ENCODE measurements around the gene PACS2.
A peak's percentile ranks its signal among the peaks of the same experiment; 100 is the strongest.

Gene PACS2

GRCh38 chr14:105388976-105389375, 74.4 kb downstream of the PACS2 start:
- DNase-seq, result no peak

GRCh38 chr14:105389534-105389933, 75.0 kb downstream of the PACS2 start:
- peak; percentile 47 for DNase-seq

DNA sequence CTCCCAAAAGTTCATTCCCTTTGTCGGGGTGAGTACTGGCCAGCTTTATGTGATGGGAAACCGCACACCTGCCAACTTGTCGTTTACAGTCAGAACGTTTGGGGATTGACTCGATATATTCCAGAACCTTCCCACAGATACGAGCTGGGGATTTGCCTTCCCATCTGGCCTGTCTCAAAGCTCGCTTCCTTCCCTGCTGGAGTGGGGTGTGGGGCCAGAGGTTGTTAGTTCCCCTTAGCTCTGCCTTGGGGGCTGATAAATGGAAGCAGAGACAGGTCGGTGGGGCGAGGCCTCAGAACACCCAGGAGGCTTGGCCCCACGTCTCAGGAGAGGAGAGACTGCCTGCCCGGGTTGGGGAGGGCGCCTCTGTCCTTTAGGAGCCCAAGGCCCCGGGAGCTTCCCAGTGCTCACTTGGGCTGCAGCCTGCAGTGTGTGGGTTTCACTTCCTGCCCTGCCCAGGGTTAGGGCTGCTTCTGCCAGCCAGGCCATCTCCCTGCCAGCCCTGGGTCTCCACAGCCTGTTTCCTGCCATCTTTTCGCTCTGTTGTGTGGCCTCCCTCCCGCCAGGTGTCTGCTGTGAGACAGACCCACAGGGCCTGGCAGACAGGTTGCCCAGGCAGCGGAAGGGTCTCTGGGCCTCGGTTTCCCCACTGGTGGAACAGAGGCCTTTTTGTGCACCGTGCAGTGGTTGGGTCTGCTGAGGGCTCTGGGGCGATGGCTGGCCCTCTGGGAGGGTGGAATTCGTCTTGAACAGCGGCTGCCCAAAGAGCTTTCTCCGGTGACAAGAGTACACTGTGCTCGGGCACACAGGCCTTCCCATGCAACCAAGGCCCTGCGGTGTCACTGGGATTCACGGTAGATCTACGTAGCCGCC, 75.7 kb downstream of the PACS2 start:
- peak; percentile 74 for DNase-seq

- DNase-seq, result no peak
Measured at GRCh38 chr14:105390849-105391500, 76.4 kb downstream of the PACS2 start.

DNA sequence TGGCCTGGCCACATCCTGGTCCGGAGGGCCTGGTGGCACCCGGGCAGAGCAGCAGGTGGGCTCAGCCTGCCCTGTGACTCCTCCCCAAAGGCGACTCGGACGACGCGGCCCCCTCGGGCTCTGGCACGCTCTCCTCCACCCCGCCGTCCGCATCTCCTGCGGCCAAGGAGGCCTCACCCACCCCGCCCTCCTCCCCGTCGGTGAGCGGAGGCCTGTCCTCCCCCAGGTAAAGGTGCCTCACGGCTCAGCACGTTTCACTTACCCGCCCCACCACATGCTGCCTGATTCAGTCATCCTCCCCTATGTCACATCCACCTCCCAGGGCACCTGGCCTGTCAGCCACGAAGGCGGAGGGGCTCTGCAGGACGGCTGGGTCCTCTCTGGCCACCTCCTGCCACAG, 77.0 kb downstream of the PACS2 start:
- DNase-seq, result no peak

- DNase-seq, result no peak
Measured at GRCh38 chr14:105392131-105393090, 77.9 kb downstream of the PACS2 start.

GRCh38 chr14:105393151-105393550, 78.6 kb downstream of the PACS2 start:
- DNase-seq, result no peak

- no peak for DNase-seq
Measured at GRCh38 chr14:105394714-105395537, 80.4 kb downstream of the PACS2 start.

GRCh38 chr14:105395538-105395854, 80.9 kb downstream of the PACS2 start:
- no peak for DNase-seq

DNA sequence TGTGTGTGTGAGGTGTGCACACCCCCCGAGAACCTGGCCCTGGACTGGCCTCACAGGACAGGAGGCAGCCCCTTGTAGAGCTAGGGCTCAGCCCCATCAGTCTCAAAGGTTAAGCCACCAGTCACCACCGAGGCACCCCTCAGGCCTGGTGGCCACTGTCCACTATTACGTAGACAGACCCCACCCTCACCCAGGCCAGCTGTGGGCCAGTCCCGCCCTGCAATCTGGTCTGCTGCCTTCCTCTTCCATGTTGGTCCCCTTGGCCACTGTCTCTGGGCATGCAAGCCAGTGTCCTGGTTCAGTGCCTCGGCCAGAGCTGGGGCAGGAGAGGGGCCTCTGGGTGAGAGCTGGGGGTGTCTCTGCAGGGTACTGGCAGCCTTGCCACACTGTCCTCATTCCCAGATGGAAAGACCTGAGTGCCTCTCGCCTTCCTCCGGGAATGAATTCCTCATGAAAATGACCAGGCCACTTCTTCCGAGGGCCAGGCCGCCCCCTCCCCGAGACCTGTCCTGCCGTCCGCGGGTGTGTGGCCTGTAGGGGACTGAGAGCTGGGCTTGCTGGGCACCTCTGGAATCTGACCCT, 82.9 kb downstream of the PACS2 start:
- DNase-seq, result no peak

- DNase-seq, result peak; percentile 92
Measured at GRCh38 chr14:105398044-105398725, 83.6 kb downstream of the PACS2 start, which contains the start of gene TEX22. TSS of gene TEX22 (plus strand) at chr14:105398538. CDS start at chr14:105399341, 803 bp downstream.

DNA sequence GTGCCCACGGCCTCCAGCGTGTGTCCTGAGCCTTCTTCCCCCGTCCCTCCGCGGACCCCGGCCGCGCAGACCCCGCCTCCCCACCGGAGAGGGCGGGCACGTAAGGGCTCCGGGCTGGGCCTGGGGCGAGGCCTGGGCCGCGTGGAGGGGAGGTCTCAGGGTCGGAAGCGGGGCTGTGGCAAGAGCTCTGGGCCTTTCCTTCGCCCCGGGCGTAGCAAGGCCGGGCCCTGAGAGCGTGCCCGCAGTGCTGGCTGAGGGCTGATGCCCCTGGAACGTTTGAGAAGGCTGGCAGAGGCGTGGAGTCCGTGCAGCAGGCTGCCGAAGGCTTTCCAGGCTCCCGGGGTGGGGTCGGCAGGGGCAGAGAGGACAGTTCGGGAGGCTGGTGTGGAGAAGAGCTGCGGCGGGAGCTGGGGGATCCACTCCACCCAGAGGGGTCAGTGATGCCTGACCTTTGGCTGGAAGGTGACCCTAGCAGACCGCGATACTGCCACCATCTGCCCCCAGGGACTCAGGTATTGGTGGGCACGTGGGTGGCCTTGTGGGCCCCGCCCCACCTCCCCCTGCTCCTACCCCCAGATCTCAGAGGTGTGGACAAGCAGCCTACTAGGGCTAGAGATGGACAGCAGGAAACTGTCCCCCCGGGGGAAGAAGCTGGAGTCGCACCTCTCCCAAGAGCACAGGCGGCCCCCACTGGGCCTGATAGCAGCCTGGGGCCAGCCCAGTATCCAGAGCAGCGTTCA, 84.3 kb downstream of the PACS2 start:
- DNase-seq, result peak; percentile 30

- no peak for DNase-seq
Measured at GRCh38 chr14:105399466-105399775, 84.9 kb downstream of the PACS2 start.

- no peak for DNase-seq
Measured at GRCh38 chr14:105400016-105400415, 85.5 kb downstream of the PACS2 start.

- no peak for DNase-seq
Measured at GRCh38 chr14:105401699-105402098, 87.2 kb downstream of the PACS2 start.

- DNase-seq, result no peak
Measured at GRCh38 chr14:105408592-105408991, 94.0 kb downstream of the PACS2 start.

- DNase-seq, result peak; percentile 23
Measured at GRCh38 chr14:105409364-105409763, 94.8 kb downstream of the PACS2 start.

- no peak for DNase-seq
Measured at GRCh38 chr14:105410642-105411016, 96.1 kb downstream of the PACS2 start.

DNA sequence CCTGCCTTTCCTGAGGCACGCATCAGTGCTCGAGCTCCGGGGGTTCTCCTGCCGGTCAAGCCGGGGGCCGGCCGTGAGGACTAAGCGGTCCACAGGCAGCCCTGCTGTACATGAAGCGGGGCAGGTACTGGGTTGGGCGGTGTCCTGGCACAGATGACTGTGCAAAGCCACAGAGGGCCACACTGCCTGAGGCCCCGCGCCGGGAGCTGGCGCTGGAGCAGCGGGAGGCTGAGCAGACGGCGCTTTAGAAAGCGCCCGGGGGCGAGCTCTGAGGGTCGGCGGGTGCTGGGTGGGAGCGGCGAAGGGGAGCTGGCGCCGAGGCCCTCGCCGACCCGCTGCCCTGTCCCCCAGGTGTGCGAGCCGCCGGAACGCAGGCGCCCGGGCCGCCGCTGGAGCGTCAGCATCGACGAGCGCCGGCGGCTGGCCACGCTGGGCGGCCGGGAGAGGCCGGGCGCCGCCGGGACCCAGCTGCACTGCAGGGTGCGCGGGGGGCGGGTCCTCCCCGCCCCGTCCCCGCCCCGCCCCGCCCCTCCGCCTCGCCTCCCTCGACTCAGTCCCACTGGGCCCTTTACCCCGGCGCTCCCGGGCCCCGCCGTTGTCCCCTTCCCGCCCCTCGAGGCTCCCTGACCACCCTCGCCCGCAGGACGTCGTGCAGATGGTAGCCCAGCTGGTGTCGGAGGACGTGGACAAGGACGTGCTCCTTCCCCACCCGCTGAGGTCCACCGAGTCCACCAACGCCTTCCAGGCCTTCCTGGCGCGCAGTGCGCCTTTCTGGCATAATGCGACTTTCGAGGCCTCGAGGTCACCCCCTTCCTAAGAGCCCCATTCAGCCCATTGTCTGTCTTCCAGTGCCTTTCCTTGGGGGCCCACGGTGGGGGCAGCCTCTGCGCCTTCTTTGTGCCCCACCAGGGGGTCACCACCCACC, 96.7 kb downstream of the PACS2 start:
- DNase-seq, result peak; percentile 66

Measured in suppressor macrophage treated with lipopolysaccharide for 4 hours (primary cell).